ENCODE data around the gene SLC4A2. TPM values are rescaled to one million over a fixed set of nuclear protein-coding genes. Genes with fewer than 3 reads are reported as not detected.
A peak's percentile ranks its signal among the peaks of the same experiment; 100 is the strongest.
"Not testable (repeated sequence)": the region's sequence is repeated elsewhere in the genome, so short reads cannot be mapped to it uniquely, and the experiment has no call there.

SLC4A2 gene
- 52.6 TPM for total RNA-seq

GRCh38 chr7:151059367-151060112, at the start of gene SLC4A2:
Gene SLC4A2 (plus strand): TSS chr7:151059589. CDS start chr7:151061988, 2,399 bp downstream.
- DNase-seq = peak; percentile 91

GRCh38 chr7:151010037-151010306, 49.4 kb upstream of the SLC4A2 start:
- DNase-seq = no peak

- DNase-seq = no peak
Observed at GRCh38 chr7:151010307-151011096, 48.9 kb upstream of the SLC4A2 start.

GRCh38 chr7:151011097-151011409, 48.3 kb upstream of the SLC4A2 start:
- DNase-seq = no peak

GRCh38 chr7:151011616-151012015, 47.8 kb upstream of the SLC4A2 start:
- not testable (repeated sequence) for DNase-seq

- no peak for DNase-seq
Observed at GRCh38 chr7:151012031-151012692, 47.2 kb upstream of the SLC4A2 start.

GRCh38 chr7:151012911-151013347, 46.5 kb upstream of the SLC4A2 start:
- peak; percentile 72 for DNase-seq

GRCh38 chr7:151013356-151013732, 46.0 kb upstream of the SLC4A2 start:
- DNase-seq = no peak

- DNase-seq = peak; percentile 90
Observed at GRCh38 chr7:151013733-151014497, 45.5 kb upstream of the SLC4A2 start.

- DNase-seq = peak; percentile 59
Observed at GRCh38 chr7:151014950-151015349, 44.4 kb upstream of the SLC4A2 start.

GRCh38 chr7:151015967-151016366, 43.4 kb upstream of the SLC4A2 start:
- no peak for DNase-seq

- no peak for DNase-seq
Observed at GRCh38 chr7:151016505-151016904, 42.9 kb upstream of the SLC4A2 start.

GRCh38 chr7:151016942-151017341, 42.4 kb upstream of the SLC4A2 start:
- DNase-seq = no peak

- DNase-seq = no peak
Observed at GRCh38 chr7:151017370-151017952, 41.9 kb upstream of the SLC4A2 start.

GRCh38 chr7:151017953-151018420, 41.4 kb upstream of the SLC4A2 start:
- DNase-seq = peak; percentile 79

- DNase-seq = peak; percentile 75
Observed at GRCh38 chr7:151018421-151019129, 40.8 kb upstream of the SLC4A2 start.

- DNase-seq = no peak
Observed at GRCh38 chr7:151019130-151019447, 40.3 kb upstream of the SLC4A2 start.

GRCh38 chr7:151020231-151020630, 39.2 kb upstream of the SLC4A2 start:
- DNase-seq = no peak

- no peak for DNase-seq
Observed at GRCh38 chr7:151023232-151023631, 36.2 kb upstream of the SLC4A2 start.

- DNase-seq = no peak
Observed at GRCh38 chr7:151024435-151025056, 34.8 kb upstream of the SLC4A2 start, which contains the start of gene ATG9B. Gene ATG9B (minus strand): TSS chr7:151024494. CDS start chr7:151024423, 71 bp downstream.
